Stimulated activated CD4-positive, alpha-beta T cell treated with anti-CD3 and anti-CD28 coated beads, Interleukin-4, amount 100 ng/mL, for 48 hours (primary cell): ENCODE results near the gene OOSP2.
"Not testable (repeated sequence)": the region's sequence is repeated elsewhere in the genome, so short reads cannot be mapped to it uniquely, and the experiment has no call there.

Experiments used
- DNase-seq, 2 donors: peaks; one replicate each; pipeline ENCODE4 v3.0.0-alpha.2; 2020; ENCODE audit warnings: low read depth in 2 of 2

OOSP2 gene, protein sequence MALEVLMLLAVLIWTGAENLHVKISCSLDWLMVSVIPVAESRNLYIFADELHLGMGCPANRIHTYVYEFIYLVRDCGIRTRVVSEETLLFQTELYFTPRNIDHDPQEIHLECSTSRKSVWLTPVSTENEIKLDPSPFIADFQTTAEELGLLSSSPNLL

DNA sequence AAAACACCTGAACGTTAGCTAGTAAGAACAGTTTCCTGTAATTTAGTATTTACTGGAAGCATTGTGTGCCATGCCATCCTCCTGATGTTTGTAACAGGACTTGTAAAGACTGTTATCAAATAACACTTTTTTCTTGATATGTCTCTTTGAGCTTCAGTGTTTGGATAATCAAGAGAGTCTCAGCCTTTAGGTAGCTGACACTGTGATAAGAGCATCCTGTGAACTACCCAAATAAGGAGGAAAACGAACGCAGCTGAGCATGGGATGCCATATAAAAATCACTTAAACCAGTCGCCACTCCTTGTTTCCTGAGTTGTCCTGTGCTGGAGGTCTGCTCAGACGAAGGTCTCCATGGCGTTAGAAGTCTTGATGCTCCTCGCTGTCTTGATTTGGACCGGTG, at the start of gene OOSP2:
Gene OOSP2, plus strand, starts transcription at position 301 of the 400 bp plus-strand sequence. Its CDS starts 51 bp downstream, at position 352.
- no peak for DNase-seq

DNA sequence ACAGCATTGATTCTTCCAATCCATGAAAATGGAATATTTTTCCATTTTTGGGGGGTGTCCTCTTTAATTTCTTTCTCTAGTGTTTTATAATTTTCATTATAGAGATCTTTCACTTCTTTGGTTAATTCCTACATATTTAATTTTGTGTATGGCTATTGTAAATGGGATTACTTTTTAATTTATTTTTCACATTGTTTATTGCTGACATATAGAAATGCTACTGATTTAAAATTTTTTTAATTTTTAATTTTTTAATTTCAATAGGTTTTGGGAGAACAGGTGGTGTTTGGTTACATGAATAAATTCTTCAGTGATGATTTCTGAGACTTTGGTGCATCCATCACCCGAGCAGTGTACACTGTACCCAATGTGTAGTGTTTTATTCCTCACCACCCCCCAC, 49.8 kb upstream of the OOSP2 start:
- no peak for DNase-seq

DNA sequence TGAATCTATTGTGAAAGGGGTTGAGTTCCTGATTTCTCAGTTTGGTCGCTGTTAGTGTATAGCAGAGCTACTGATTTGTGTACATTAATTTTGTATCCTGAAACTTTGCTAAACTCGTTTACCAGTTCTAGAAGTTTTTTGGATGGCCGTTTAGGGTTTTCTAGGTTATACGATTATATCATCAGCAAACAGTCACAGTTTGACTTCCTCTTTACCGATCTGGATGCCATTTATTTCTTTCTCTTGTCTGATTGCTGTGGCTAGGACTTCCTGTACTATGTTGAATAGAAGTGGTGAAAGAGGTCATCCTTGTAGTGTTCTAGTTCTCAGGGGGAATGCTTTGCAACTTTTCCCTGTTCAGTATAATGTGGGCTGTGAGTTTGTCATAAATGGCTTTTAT, 47.8 kb upstream of the OOSP2 start:
- no peak for DNase-seq

DNA sequence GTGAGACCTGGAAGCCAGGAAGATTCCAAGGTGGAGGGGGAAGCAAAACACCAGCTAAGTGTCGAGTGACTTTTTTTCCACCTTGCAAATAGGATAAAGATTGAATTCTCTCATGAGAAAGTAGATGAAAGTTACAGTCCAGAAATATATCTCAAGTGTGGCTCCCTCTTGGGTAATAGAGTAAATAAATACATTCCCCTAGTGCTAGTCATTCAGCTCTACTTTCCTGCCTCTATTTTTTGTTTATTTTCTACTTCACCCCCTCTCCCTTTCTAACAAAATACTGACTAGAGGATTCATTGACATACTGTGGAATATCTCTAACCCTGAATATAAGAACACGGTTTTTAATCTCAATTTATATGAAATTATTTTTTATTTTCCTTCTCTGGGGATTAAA, 42.4 kb upstream of the OOSP2 start:
- DNase-seq = no peak

DNA sequence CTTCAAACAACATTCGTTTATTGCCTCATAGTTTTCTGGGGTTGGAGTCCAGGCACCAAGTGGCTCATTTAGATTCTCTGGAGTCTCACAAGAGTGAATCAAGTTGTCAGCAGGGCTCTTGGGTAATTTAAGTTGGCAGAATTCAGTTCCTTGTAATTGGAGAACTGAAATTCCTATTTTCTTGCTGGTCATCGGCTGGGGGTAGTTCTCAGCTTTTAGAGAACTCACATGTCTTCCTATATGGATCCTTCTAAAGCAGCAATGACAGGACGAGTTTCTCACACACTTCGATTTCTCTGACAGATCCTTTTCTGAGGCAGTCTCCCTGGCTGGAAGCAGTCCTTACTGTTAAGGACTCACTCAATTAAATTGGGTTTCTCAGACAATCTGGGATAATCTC, 40.5 kb upstream of the OOSP2 start:
- DNase-seq = no peak

DNA sequence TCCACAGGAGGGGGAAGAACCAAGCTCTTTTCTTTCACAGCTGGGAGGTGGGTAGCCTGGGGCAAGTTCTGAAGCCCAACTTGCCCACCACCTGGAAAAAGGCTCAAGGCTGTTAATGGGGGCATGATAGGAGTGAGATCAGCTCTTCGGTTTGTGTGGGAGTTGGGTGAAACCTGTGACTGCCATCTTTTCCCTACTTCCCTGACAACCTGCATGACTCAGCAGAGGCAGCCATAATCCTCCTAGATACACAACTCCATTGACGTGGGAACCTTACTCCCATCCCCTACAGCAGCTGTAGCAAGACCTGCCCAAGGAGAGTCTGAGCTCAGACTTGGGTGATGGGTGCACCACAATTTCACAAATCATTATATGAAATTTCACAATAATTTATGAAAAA, 36.5 kb upstream of the OOSP2 start:
- DNase-seq = no peak

DNA sequence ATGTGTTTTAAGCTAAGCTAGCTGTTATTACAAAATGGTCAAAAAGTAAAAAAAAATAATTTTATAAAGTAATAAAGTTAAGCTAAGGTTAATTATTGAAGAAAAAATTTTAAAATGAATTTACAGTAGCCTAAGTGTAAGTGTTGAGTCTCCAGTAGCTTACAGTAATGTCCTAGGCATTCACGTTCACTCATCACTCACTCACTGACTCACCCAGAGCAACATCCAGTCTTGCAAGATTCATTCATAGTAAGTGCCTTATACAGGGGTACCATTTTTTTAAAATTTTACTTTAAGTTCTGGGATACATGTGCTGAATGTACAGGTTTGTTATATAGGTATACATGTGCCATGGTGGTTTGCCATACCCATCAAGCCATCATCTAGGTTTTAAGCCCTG, 34.8 kb upstream of the OOSP2 start:
- no peak for DNase-seq

DNA sequence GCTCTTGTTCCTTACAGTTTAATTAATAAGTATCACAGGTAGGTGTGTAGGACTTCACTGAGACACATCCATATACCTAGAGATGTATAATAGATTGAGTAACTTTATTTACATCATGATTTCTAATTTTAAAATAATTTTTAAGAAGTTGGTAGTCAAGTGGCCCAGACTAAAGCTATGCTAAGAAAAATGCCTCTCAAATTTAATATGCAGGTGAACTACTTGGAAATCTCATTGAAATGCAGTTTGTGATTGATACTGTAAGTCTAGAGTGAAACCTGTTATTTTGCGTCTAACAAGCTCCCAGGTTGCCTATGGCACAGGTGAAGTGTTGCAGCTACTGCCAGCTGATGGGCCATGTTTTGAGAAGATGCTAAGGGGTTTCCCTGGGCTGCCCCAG, 23.3 kb upstream of the OOSP2 start, which contains the start of gene OOSP4B:
Gene OOSP4B, plus strand, starts transcription at position 301 of the 400 bp plus-strand sequence.
- no peak for DNase-seq

DNA sequence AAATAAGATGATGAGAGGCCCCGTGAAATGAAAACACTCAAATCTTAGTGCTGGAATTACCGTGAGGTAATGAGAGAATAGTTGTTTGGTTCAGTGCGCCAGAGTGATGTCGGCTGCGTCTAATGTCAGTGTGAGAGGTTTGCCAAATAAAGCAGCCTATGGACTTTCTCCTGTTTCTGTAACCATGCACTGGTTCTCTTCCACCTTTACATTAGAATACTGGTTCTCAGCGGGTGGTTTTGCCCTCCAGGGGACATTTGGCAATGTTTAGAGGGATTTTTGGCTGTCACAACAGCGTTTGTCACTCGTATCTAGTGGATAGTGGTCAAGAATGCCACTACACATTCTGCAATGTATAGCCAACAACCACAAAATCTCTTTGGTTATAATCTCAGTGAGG, 22.2 kb upstream of the OOSP2 start:
- no peak for DNase-seq

DNA sequence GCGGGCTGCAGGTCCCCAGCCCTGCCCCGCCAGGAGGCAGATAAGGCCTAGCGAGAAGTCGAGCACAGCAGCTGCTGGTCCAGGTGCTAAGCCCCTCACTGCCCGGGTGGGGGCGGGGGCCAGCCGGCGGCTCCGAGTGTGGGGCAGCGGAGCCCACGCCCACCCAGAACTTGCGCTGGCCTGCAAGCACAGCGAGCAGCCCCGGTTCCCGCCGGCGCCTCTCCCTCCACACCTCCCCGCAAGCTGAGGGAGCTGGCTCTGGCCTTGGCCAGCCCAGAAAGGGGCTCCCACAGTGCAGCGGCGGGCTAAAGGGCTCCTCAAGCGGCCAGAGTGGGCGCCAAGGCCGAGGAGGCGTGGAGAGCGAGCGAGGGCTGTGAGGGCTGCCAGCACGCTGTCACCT, 19.8 kb upstream of the OOSP2 start:
- DNase-seq = not testable (repeated sequence)

DNA sequence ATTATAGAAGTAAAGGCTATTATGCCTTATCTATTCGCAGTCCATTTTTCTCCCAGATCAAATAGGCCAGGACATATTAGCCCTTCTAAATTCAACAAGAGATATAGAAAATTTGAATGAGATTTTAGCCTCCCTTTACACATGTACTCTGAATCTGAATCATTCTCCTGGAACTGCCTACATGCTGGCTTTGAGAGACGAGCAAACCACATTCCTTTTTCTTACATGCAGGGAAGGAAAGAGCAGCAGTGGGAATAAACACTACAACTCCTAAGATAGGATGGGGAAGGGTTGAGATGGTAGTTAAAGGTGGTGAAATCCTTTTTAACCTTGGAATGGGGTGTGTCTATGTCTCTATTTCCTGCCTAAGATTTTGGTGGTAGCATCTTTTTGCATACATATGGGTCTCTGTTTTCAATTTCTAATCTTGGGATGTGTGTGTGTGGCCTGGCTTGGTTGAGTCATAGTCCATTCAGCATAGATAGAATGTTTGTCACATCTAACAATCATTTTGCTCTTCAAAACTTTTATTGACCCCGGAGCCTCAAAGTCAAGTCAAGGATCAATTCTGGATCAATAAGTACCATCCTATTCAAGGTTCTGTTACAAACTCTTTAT, 11.1 kb upstream of the OOSP2 start:
- DNase-seq = no peak

DNA sequence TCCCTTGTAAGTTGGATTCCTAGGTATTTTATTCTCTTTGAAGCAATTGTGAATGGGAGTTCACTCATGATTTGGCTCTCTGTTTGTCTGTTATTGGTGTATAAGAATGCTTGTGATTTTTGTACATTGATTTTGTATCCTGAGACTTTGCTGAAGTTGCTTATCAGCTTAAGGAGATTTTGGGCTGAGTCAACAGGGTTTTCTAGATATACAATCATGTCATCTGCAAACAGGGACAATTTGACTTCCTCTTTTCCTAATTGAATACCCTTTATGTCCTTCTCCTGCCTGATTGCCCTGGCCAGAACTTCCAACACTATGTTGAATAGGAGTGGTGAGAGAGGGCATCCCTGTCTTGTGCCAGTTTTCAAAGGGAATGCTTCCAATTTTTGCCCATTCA, 10.2 kb downstream of the OOSP2 start:
- DNase-seq = not testable (repeated sequence)

DNA sequence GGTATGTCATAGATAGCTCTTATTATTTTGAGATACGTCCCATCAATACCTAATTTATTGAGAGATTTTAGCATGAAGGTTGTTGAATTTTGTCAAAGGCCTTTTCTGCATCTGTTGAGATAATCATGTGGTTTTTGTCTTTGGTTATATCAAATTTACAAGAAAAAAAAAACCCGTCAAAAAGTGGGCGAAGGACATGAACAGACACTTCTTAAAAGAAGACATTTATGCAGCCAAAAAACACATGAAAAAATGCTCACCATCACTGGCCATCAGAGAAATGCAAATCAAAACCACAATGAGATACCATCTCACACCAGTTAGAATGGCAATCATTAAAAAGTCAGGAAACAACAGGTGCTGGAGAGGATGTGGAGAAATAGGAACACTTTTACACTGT, 10.6 kb downstream of the OOSP2 start:
- not testable (repeated sequence) for DNase-seq

DNA sequence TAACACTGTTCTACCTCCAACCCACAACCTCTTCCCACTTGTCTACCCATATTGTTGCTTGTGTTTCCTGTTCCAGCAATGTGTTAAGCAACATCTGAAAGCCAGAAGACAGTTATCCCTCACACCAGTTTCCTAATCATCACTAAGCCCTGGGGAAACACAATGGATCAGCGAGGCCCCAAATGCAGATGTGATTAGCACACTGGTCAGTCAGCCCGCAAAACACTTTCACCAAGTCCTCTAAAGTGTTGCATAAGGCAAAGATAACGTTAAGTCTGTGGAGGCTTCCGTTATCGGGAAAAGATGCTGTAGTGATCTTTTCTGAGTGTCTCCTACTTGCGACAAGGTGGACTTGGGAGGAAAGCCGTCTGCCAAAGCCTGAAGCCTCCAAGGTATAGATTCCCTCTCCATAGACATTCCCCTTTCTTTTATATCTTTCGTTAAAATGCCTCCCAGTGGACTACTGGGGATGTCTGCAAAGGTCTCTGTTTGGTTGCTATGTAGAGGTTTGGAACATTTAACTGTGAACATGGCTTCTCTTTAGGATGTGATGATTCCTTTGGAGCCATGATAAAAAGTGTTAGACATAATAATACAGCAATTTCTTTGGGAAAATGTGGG, 16.2 kb downstream of the OOSP2 start, which contains the start of gene MS4A3:
Gene MS4A3, plus strand, starts transcription at position 317 of the 621 bp plus-strand sequence. CDS start 4,496 bp downstream, outside the sequence.
- no peak for DNase-seq

DNA sequence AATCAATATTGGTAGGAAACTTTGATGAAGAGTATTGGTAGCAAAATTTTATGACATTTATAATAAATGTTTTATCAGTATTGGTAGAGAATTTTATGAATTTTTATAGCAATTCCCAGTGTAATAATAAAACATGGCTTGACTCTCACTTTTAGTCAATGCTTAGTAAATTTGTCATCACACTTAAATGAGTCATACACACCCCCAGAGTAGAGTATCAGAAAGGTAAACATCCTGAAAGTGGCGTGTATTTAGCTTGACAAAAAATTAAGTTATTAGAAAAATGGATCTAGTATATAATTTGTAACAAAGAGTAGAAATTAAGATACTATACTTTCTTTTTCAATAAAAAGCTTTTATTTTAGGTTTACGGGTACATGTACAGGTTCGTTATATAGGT, 18.8 kb downstream of the OOSP2 start:
- no peak for DNase-seq

DNA sequence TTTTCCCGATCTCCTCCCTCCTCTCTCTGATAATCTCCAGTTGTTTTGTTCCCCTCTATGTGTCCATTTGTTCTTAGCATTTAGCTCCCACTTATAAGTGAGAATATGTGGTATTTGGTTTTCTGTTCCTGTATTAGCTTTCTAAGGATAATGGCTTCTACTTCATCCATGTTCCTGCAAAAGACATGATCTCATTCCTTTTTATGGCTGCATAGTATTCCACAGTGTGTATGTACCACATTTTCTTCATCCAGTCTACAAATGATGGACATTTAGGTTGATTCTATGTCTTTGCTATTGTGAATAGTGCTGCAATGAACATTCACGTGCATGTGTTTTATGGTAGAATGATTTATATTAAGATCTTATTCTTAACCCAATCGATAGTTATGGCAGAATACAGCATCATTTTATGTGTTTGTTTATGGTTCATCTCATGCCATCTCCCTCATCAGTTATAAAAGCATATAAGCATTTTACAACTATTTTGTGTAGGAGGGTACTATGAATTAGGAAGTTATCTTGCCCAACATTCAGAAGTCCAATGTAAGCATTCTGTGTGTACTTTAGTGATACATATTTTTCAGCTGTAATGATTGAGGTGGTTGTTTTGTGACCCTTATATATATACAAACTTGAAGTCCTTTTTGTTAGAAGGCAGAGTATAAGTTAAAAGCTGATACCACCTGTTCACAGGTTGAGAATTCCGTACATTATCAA, 19.5 kb downstream of the OOSP2 start:
- DNase-seq = no peak

DNA sequence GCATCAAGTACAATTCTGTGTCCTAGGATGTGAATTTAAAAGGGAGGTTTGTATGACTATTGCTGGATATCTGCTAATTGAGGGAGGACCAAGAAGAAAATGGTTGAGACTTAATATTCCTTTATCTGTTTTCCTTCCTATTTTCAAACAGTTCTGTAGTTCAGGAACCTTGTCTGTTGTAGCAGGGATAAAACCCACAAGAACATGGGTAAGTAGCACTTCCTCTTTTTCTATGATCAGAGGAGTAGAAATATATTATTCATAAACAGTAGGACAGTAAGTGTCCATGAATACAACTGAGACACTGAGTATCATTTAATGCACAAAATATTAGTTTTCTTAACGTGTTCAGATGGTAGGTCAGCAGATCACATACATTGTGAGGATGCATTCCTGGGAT, 23.9 kb downstream of the OOSP2 start:
- no peak for DNase-seq

DNA sequence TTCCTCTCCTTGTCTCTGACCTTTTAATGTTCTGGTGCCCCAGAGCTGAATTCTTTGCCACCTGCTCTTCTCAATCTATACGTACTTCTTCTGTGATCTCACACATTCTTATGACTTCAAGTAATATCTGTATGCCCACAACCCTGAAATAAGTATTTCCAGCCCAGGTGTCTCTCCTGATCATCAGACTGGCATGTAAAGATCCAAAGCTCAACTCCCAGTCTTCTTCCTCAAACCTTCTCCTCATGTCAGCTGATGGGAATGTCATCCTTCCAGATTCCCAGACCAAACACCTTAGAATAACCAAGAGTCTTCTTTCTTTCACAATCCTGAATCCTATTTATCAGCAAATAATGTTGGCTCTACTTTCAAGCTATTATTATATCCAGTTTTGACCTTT, 25.6 kb downstream of the OOSP2 start:
- no peak for DNase-seq

DNA sequence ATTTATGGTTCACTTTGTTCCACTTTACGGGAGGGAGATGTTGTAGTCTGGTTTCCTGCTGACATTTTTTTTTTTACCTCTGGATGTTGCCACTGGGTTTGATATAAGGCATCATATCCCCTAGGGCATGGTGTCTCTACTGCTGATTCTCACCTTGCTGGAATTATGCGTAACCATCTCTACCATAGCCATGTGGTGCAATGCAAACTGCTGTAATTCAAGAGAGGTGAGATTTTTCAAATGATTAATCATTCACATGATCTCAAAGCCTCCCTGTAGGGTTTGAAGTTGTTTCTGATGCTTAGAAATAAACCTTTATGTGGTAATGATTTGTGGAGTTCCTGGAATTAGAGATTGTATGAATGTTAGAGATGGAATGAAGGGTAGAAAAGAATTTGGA, 29.2 kb downstream of the OOSP2 start:
- DNase-seq = no peak

DNA sequence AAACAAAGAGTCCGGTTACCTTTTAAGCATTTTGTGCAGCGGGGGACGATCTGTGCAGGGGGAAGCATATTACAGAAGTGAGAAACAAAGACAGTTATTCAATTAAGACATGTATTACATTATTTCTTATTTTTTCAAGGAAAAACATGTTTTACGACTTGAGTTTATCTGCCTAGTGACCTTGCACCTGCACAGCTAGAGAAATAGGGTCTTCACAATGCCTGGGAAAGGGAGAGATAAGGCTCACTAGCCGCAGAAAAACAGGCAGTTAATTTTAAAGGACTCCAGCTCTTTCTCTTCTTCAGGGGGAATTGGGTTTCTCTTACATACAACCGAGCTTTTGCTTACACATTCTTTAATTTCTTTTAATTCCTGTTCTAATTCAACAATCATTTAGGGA, 31.4 kb downstream of the OOSP2 start:
- DNase-seq = not testable (repeated sequence)

DNA sequence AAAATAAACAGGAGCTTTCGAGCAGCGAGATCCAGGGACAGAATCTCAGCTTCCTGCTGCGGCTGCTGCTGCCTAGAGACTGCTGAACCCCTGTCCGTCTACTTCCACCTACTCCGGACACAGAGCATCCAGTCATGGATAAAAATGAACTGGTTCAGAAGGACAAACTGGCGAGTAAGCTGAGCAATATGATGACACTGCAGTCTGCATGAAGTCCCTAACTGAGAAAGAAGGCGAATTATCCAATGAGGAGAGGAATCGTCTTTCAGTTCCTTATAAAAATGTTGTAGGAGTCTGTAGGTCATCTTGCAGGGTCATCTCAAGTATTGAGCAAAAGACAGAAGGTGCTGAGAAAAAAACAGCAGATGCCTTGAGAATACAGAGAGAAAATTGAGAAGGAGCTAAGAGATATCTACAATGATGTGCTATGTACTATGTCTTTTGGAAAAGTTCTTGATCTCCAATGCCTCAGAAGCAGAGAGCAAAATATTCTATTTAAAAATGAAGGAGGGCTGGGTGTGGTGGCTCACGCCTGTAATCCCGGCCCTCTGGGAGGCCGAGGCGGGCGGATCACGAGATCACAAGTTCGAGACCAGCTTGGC, 37.1 kb downstream of the OOSP2 start:
- no peak for DNase-seq

DNA sequence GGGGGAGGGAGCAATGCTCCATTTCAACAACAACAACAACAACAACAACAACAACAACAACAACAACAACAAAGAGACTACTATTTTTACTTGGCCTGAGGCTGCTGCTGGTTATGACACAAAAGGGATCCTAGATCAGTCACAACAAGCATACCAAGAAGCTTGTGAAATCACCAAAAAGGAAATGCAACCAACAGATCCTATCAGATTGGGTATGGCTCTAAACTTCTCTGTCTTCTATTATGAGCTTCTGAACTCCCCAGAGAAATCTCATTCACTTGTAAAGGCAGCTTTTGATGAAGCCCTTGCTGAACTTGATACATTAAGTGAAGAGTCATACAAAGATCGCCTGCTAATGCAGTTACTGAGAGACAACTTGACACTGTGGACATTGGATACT, 37.8 kb downstream of the OOSP2 start:
- DNase-seq = no peak
